Gastrocnemius medialis (tissue), 4 donors: Measurements from ENCODE around the gene FAM204A.

ENCODE experiments used
- CTCF ChIP-seq, 5 experiments: fragments of 450-650 bp in 3 of 5; fragments of 200-600 bp in 2 of 5; sonication (generic) in 2 of 5; IDR thresholded peaks in 4 of 5; conservative IDR thresholded peaks in 1 of 5; 1 replicate in 4 of 5; 2 replicates in 1 of 5; pipeline ENCODE4 v1.5.1; 2016 to 2019; ENCODE audit warnings: antibody characterized with exemption in 5 of 5, mild to moderate bottlenecking in 3 of 5, moderate library complexity in 3 of 5
- POLR2A ChIP-seq, 2 donors: fragments of 450-650 bp; IDR thresholded peaks; one replicate each; pipeline ENCODE4 v1.6.1; 2017; ENCODE audit warnings: antibody characterized with exemption in 2 of 2, mild to moderate bottlenecking in 2 of 2, moderate library complexity in 2 of 2

- TF ChIP-seq CTCF (IDR thresholded peaks at IDR 0.05 in 4 of 5, conservative IDR thresholded peaks at IDR 0.05 in 1 of 5): no peak
- TF ChIP-seq POLR2A (IDR thresholded peaks at IDR 0.05): no peak
Measured at GRCh38 chr10:118370499-118370898, 28.4 kb upstream of the FAM204A start.
